Colonic mucosa (tissue), 4 donors: ENCODE results near the gene ANO1. TPM values are rescaled to one million over a fixed set of nuclear protein-coding genes. Genes with fewer than 3 reads are reported as not detected.

Experiments used
- DNase-seq: peaks from one replicate; pipeline ENCODE4 v3.0.0-alpha.2; 2020
- H3K27ac ChIP-seq: fragments of 200-600 bp; one replicate; pipeline ENCODE4 v1.8.0; 2021
- H3K27me3 ChIP-seq: fragments of 200-600 bp; one replicate; pipeline ENCODE4 v1.8.0; 2021
- H3K36me3 ChIP-seq: fragments of 200-600 bp; one replicate; pipeline ENCODE4 v1.8.0; 2021
- H3K4me1 ChIP-seq: fragments of 200-600 bp; one replicate; pipeline ENCODE4 v1.8.0; 2021; ENCODE audit warnings: mild to moderate bottlenecking
- H3K4me3 ChIP-seq: fragments of 200-600 bp; one replicate; pipeline ENCODE4 v1.8.0; 2021
- H3K9ac ChIP-seq, 2 donors: one replicate each; pipeline ENCODE4 v1.7.0; 2013; ENCODE audit warnings: control low read depth in 2 of 2, low read depth in 2 of 2, low read length in 2 of 2
- H3K9me3 ChIP-seq: fragments of 200-600 bp; one replicate; pipeline ENCODE4 v1.8.0; 2021
- CTCF ChIP-seq: fragments of 200-600 bp; IDR thresholded peaks from one replicate; pipeline ENCODE4 v1.8.0; 2022; ENCODE audit warnings: antibody characterized with exemption, mild to moderate bottlenecking
- intact Hi-C: fragments of 100-400 bp; cut with DNase I; formaldehyde crosslinking; loops from one replicate; pipeline ENCODE4 v1.14.1; 2022
- total RNA-seq, 2 donors: library from RNA; stranded (reverse); fragmentation: NEBNext Ultra II Directional in 1 of 2; extraction: Animal tissue kit (Norgen Biotek cat#: 25700) in 1 of 2; gene quantifications; one replicate each; pipeline ENCODE4 v1.2.1, GENCODE V29; 2021
- donor health status: healthy.
- donor health status: DM: no; HTN: no; CAD: no.
- donor health status: DM: no; HTN: no; CAD: no.

Gene ANO1
- total RNA-seq, 2 donors from 2014 or later, result 8.3 to 16.4 TPM

DNA sequence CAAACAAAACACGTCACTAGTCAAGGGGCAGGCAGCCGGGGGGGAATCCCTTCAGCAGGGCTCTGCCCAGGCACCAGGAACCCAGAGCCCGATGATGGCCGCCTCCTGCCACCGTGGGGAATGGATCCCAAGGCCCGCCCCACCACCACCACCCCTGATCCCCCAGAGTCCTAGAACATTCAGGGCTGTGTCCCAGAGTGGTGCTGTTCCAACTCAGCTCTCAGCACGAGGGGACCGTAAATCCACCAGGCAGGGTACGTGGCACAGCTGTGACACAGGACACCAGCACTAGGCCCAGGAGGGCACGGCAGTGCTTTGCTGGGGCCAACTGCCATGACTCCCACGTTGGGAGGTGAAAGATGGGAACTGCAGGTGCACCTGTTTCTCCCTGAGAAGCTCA, 29.6 kb downstream of the ANO1 start:
- Histone ChIP-seq H3K27ac (no peak overlapping the region), H3K4me3 (no peak overlapping the region), H3K9me3 (no peaks in the 10 kb centered on the region), H3K27me3 (no peaks in the 10 kb centered on the region), H3K9ac (no peak overlapping the region), H3K36me3 (no peaks in the 10 kb centered on the region), H3K4me1 (no peaks in the 10 kb centered on the region)
- DNase-seq, result no peak
- TF ChIP-seq CTCF, result no peak
- intact Hi-C loops, result no loop called here

GRCh38 chr11:70108250-70108649, 30.1 kb downstream of the ANO1 start:
- no peak for TF ChIP-seq CTCF
- H3K4me1 ChIP-seq, result no peaks in the 10 kb centered on the region
- intact Hi-C loops, result no loop called here

DNA sequence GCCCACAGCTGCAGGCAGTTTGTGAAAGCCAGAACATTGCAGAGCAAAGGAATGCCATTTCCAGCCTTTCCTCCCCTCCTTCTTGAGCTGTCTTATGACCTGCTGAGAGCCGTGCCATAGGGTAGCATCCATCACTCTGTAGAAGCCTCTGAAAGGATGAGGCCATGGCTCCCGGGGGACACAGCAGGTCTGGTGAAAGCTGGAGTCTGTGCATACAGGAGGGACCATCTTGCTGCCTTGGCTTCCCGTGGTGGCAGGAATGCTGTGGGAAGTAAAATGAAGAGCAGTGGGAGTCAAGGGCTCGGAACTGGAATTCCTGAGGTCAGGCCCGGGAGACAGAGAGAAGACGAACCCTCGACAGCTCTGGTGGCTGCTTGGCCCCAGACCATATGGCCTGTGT, 30.9 kb downstream of the ANO1 start:
- no peaks in the 10 kb centered on the region for H3K9me3 ChIP-seq
- no peaks in the 10 kb centered on the region for H3K27me3 ChIP-seq
- no peaks in the 10 kb centered on the region for H3K36me3 ChIP-seq
- no peaks in the 10 kb centered on the region for H3K4me1 ChIP-seq
- no peak for TF ChIP-seq CTCF
- H3K4me3 ChIP-seq, result no peak overlapping the region
- no peak overlapping the region for H3K27ac ChIP-seq
- no peak for DNase-seq
- H3K9ac ChIP-seq, result no peak overlapping the region
- intact Hi-C loops, result no loop called here

More at GRCh38 chr11:70108250-70108649, 30.1 kb downstream of the ANO1 start:
- no peaks in the 10 kb centered on the region for H3K27me3 ChIP-seq
- H3K9me3 ChIP-seq, result no peaks in the 10 kb centered on the region
- no peak overlapping the region for H3K27ac ChIP-seq
- no peaks in the 10 kb centered on the region for H3K36me3 ChIP-seq
- no peak overlapping the region for H3K4me3 ChIP-seq
- no peak overlapping the region for H3K9ac ChIP-seq
- no peak for DNase-seq

- H3K4me1 ChIP-seq, result no peaks in the 10 kb centered on the region
- TF ChIP-seq CTCF, result no peak
- H3K27me3 ChIP-seq, result no peaks in the 10 kb centered on the region
- no peak overlapping the region for H3K9ac ChIP-seq
- intact Hi-C loops, result no loop called here
- no peak for DNase-seq
- no peaks in the 10 kb centered on the region for H3K9me3 ChIP-seq
- no peak overlapping the region for H3K27ac ChIP-seq
- H3K4me3 ChIP-seq, result no peak overlapping the region
- H3K36me3 ChIP-seq, result no peaks in the 10 kb centered on the region
These were observed 31.8 kb downstream of the ANO1 start for GRCh38 chr11:70109903-70110302.

DNA sequence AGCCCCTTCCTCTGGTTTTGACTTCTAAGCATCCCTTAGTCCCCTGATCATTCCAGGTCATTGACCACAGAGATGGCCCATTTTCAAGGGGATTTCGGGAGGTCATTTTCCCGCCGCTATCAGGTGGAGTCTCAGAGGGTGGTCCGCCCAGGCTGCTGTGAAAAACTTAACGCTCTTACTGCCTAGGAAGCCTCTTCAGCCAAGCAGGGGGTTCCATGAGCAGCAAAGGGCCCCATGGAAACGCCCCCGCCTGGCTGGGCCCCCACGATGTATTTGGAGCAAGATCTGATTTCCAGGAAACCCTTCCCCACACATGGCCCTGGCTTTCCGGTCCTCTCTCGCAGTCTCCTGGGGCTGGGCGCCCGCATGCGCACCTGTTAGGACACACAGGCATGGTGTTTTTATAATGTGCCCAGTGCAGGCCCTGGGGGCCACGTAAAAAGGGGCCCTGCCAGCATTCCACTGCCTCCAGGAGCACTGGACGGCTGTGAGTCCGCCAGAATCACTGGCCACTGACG, 32.5 kb downstream of the ANO1 start:
- no peak overlapping the region for H3K4me3 ChIP-seq
- no peak overlapping the region for H3K9ac ChIP-seq
- H3K36me3 ChIP-seq, result no peaks in the 10 kb centered on the region
- no peaks in the 10 kb centered on the region for H3K9me3 ChIP-seq
- H3K27me3 ChIP-seq, result no peaks in the 10 kb centered on the region
- no peak overlapping the region for H3K27ac ChIP-seq
- no peak for DNase-seq
- no peaks in the 10 kb centered on the region for H3K4me1 ChIP-seq
- intact Hi-C loops, result no loop called here
- no peak for TF ChIP-seq CTCF
